ENCODE measurements around the gene TIGD4.

GRCh38 chr4:152785639-152786615, 6.4 kb upstream of the TIGD4 start:
- TF ChIP-seq JUN (IDR thresholded peaks at IDR 0.05; ENCODE audit: low read depth, low read length) (no peak), CTCF (IDR thresholded peaks at IDR 0.05; ENCODE audit: control extremely low read depth in 1 of 3, insufficient read depth in 1 of 3, low read depth in 1 of 3, low read length in 3 of 3) (no peak), SAP30 (IDR thresholded peaks at IDR 0.05; ENCODE audit: insufficient read depth, insufficient replicate concordance, low read length) (no peak), EZH2 (IDR thresholded peaks at IDR 0.05; ENCODE audit: low read depth, low read length, severe bottlenecking) (no peak), SIX5 (IDR thresholded peaks at IDR 0.05; ENCODE audit: low read depth, low read length) (no peak), YY1 (IDR thresholded peaks at IDR 0.05; ENCODE audit: low read depth, low read length) (no peak)
